HG03442 (cell line): Measurements from ENCODE around the gene CCDC85C.

ENCODE experiments used
- ATAC-seq: cut with Tn5 transposase; IDR thresholded peaks from one replicate; pipeline ENCODE4 v1.9.1; 2021; ENCODE audit warnings: mild to moderate bottlenecking, moderate library complexity; ENCODE audit not compliant: unreplicated experiment

Gene CCDC85C

DNA sequence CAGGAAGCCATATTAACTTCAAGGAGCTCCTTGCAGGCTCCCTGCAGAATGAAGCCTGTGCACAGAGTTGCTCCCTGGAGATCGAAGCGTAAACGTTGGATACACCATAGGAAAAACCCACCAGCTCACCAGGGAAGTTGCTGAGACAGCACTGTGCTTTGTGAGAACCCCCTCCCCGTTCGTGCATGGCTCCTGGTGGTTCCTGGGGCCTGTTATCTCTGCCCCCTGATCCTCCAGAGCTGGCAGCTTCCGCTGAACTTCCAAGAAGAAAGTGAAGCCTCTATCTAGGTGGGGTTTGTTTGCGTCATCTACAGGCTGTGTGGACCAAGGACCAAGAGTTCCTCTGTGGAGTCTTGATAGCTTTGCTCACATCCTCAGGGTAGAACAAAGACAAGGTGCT is 2.4 kb upstream of the CCDC85C start:
- ATAC-seq = no peak

DNA sequence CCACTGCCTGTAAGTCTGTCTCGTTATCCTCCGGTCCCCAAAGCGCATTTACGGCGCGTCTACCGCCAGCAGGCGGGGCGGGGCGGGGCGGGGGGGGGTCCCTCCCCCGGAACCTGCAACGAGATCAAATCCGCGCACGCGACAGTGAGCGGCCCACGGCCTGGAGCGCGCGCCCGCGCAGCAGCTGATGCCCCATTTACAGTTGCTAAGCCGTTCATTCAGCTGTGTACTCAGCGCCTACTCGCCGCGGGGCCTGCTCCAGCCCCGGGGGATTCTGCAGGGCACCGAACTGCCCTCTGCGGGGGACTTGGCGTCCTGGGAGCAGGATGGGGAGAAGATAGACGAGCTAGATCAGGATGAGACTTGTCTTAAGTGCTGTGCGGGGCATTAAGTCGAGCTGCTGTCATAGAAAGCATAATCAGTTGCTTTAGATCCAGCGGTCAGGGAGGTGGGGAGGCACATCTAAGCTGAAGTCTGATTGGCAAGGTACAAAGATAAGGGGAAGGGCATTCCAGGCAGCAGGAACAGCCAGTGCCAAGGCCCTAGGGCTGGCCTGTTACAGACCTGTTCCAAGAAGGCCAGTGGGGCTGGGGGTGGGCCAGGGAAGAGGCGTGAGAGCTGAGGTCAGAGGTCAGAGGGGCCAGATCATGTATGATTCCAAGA is 1.4 kb upstream of the CCDC85C start:
- ATAC-seq = peak; percentile 22

DNA sequence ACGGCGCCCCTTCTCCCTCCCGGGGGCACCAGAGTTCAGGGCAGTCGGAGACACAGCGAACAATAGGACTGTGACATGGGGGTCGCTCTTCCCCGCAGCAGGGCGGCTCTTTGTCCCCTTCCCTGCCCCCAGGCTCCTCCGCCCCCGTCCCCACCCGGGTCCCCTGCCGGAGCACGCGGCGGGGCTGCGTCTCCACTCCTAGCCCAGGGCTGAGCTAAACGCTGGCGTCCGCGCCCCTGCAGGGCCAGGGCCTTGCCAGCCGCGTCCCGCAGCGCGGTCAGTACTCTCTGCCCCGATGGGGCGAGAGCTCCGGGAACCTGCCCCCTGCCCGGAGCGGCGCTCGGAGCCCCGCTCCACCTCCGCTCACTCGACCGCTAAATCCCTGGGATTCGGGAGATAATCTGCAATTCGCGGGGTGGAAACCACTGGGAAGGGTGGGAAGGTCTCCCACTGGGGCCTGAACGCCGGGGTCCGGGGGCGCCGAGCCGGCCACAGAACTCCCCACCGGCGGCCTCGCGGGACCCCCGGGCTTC is 825 bp upstream of the CCDC85C start:
- peak; percentile 14 for ATAC-seq

DNA sequence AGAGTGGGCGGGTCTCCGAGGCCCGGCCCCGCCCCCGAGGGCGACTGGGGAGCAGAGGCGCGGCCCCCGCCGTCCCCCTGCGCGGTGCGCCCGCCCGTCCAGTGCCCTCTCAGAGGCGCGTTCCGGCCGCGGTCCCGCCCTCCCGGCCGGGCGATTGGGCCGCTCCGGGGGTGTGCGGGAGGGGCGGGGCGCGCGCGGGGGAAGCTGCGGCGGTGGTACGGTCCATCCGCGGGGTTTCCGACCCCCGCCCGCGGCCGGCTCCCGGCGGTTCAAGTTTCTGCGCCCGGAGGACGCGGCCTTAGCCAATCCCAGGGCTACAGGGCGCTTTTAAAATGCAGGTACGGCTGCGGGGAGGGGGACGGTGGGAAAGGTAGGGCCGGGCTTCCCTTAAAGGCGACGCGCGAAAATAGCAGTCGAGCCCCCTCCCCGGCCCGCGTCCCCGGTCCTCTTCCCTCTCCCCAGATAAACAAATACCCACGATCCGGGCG is 315 bp upstream of the CCDC85C start:
- peak; percentile 87 for ATAC-seq

DNA sequence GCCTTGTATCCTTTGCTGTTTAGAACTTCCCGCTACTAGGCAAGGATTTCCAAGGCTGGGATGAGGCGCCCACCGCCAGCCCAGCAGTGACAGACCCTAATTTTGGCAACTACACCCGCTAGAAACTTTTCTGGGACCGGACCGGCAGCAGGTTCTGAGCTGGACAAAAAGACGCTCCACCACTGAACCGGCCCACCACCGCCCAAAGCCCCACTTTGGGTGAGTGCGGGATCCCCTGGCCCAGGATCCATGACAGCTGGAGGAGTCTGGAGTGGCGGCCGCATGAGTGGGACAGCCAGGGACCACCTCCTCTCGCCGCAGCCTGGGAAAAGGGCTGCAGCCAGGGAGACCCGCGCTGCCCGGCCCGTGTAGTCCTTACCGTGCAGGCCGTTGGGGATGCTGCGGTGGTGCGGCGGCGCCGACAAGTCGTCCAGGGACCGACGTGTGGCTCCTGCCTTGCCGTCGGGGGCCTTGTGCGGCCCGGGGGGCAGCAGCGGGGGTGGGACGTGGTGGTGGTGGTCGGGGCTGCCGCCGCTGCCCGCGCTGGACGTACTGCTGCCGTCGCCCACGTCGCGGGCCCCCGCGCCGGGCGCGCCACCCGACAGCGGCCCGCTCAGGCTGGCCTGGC is 1.1 kb downstream of the CCDC85C start:
- ATAC-seq = no peak

DNA sequence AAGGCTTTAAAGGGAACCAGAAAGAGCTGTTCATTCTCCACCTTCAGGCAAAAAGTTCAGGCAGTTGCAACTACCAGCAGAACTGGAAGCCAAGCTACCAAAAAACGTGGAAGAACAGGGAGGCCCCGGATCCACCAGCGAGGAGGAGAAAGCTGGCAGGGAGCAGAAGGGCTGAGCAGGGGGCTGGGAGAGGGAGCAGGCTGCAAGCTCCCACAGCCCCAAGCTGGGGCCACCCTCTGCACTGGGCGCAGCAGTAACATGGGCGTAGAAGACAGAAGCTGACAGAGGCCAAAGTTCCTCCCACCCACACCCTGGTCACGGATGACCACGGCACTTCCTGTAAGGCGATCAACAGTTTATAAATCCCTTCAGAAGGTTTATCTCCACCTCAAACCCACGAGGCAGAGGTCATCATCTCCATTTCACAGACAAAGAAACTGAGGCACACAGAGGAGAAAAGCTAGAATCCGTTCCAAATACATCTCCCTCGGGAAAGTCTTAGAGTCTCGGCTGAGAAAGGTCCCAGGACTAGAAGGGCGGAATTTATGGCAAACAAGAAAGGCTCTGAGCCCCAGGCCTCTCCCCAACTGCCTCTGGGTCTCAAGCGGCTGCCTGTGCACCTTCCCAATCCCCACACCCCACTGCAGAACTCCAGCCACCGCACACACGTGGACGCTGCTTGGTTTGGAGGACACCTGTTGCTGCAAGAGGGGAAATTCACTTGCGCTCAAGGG is 1.8 kb downstream of the CCDC85C start:
- ATAC-seq = no peak

DNA sequence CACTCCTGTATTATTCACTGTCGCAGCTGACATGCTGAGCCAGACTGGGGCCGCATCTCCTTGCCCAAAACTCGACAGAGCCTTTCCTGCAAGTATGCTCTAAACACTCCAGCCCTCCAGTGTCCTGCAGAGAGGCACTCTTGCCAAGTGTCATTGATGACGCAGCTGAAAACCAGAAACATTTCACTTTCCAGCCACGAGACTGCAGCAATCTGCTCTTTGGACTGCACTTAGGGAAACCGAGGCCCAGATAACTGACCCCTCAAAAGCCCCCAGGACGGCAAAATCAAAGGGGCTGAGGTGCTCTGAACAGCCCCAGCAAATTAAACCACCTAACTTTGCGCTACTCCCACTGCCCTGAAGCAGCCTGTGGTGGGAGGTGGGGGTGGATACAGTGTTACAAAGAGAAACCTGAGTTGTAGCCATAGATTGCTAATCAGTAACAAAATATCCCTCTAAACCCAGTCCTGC is 2.6 kb downstream of the CCDC85C start:
- no peak for ATAC-seq

DNA sequence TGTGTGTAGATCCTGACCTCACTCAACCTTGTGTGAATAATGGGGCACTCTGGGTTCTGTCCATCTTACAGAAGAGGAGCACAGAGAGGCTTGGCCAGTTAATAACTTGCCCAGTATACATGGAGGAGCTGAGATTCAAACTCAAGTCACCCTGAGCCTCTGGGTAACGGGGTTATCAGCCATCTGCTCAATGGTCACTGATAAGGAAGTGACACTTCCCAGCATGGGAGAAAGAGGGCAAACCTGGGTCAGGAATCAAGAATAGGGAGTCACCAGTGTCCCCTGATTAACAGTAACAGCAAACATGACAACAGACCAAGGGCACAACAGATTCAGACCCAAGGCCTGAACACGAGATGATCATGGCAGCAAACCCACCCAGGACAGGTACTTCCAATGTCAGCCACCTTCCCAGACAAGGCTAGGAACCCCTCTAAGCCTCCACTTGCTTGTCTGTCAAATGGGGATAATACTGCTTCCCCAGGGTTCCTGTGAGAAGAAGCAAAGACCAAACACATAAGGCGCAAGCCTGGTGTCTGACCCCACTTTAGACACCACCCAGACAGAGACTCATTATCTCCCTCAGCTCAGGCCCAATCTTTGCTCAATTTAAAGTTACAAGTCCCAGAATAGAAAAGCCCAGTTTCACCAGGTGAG is 3.6 kb downstream of the CCDC85C start:
- ATAC-seq = no peak

DNA sequence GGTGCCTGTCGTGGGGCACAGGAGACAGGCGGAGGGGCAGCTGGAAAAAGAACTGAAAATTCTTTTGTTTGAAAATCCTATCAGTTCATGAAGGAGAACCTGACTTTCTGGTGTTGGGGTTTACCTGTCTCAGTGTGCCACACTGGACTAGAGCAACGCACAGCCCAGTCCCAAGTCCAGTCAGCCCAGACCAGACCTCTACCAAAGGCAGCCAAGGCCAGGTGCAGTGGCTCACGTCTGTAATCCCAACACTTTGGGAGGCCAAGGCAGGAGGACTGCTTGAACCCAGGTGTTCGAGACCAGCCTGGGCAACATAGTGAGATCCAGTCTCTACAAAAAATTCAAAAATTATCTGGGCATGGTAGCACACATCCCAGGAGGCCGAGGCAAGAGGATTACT is 4.6 kb downstream of the CCDC85C start:
- no peak for ATAC-seq

DNA sequence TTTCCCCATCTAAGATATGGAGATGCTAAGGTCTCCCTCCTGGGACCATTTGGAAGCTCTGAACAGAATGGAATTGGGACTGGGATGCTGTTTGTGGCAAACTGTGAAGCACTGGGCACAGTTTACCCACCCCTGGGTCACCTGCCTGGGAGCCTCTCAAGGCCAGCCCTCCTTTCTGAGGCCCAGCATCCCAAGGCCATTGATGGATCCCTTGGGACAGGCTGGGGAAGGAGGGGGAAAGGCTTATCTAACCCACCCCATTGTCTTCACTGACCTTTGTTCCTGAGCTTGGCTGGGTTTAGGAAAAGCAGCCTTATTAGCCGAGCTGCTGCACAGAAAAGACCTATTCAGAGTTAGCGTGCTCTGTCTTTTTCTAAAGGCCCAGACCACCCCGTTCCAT is 5.2 kb downstream of the CCDC85C start:
- ATAC-seq = no peak

DNA sequence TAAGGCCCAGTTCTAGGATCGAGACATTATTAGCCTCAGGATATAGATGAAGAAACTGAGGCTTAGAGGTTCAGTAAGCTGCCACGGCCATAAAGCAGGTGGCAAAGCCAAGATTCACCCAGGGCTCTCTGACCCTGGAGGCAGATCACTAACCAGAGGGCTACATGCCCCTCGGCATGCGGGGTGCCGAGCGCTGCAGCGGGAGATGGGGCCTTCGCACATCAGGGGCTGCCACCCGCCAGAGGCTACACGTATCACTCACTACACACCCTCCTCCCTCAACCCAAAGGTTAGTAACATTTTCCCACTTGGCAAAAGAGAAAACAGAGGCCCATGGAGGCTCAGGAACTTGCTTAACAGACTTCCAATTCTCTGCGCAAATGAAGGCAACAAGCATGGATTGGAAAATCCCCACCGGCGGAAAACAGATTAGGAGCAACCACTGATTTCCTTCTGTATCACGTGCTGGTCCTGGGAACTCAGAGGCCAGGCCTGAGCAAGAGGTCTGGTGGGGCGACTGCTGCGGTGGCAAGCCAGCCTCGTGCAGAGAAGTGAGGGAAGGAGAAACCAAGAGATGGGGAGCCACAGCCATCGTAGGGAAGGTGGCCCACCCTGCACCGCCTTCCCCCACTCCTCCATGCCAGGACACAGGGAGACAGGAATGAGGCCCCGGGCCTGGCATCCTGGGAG is 6.0 kb downstream of the CCDC85C start:
- no peak for ATAC-seq

DNA sequence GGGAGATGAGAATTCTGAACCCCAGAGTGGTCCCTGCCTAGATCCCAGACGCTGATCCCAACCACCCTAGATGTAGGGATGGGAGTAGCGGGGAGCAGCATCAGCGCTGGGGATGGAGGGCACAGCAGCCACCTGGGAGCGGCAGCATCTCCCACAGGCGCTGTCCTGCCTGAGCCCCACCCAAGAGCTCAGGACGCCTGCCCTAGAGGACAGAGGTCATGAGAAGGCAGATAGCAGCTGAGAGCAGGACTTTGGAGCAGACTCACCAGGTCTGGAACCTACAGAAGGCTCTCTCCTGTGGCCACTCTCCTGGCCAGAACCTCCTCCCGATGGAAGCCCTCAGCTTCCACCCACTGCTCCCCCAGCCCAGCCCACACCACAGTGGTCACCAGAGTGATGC is 7.2 kb downstream of the CCDC85C start:
- ATAC-seq = no peak

DNA sequence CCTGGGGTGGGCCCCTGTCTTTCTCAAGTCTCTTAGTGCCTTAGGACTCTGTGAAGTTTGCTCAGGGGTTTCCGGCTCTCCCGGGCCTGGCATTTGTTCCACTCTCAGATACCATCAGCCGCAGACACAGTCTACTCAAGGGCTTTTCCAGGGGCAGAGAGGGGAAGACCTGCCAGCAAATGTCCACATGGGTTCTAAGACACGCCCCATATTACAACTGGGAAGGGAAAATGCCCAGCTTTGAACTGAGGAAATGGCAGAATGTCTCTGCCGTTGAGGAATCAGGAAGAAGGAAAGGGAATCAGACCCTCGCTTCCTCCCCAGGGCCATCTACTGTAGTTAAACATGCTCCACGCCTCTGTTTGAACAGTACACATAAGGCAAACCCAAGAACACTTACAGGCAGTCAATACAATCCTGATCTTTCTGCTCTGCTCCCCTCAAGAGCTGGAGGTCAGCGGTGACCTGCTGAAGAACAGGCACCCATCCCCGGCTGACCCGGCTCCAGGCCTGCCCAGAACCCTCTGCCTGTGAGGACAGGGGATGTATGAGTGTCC is 7.9 kb downstream of the CCDC85C start:
- ATAC-seq = no peak

DNA sequence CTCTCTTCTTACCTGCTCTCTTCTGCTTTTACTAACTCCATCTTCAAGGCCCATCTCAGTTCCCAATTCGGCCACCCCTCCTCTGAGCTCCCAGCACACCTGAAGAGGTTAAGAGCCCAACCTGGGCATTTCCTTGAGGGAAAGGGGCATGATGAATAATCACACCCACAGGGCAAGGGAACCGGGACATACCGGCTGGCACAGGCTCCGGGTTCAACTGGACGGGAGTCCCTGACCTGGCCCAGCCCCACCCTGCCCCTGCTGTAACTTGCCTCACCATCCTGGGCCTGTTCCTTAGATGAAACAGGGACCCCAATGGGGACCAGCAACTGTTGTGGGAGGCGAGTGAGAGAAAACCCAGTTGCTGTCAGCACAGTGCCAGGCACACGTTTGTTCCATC is 8.5 kb downstream of the CCDC85C start:
- ATAC-seq = peak; percentile 3

DNA sequence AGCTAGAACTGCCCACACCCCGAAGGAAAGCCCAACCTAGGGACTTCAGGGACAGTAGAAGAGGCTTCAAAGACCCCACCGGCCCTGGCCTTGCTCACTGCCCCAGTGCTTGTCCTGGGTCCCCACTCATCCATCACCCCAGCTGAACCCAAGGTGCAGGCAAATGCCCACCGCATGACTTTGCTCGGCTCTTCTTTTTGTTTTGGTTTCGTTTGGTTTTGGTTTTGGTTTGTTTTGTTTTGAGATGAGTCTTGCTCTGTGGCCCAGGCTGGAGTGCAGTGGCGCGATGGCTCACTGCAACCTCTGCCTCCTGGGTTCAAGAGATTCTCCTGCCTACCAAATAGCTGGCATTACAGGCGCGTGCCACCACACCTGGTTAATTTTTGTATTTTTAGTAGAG is 9.0 kb downstream of the CCDC85C start:
- ATAC-seq = peak; percentile 92

DNA sequence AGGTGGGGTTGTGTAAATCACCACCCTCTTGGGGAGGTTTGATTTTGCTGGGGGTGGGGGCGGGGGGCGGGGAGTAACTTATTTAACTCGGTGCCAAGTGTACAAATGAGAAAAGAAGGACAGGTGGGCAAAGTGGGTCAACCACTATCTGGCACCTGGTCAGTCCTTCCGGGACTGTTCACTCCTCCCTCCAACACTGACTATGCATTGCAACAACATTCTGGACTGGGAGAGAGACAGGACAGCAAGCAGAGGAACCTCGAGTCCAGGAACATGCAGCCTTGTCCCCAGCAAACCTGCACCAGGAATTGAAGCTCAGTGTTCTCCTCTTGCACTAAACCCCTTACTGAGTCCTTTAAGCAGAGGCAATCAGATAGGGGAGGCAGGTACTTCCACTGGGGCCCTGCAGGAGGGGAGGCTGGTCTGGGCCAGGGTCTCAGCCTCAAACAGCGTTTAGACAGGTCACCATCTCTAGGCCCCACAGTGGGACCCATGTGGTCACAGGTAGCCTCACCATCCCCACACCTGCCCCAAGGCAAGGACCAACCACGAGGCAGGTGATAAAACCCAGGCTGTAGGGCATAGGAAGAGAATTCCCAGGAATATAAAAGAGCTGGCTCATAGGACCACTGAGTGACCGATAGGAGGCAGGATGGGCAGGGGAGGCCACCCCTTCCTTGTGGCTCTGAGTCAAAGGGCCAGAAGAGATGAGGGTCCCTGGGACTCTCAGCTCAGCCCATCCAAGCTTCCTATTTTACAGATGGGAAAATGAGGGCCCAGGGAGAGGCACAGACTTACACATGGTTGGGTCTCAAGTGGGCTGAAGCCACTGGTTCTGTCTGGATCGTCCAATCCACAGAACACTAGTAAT is 9.8 kb downstream of the CCDC85C start:
- no peak for ATAC-seq

DNA sequence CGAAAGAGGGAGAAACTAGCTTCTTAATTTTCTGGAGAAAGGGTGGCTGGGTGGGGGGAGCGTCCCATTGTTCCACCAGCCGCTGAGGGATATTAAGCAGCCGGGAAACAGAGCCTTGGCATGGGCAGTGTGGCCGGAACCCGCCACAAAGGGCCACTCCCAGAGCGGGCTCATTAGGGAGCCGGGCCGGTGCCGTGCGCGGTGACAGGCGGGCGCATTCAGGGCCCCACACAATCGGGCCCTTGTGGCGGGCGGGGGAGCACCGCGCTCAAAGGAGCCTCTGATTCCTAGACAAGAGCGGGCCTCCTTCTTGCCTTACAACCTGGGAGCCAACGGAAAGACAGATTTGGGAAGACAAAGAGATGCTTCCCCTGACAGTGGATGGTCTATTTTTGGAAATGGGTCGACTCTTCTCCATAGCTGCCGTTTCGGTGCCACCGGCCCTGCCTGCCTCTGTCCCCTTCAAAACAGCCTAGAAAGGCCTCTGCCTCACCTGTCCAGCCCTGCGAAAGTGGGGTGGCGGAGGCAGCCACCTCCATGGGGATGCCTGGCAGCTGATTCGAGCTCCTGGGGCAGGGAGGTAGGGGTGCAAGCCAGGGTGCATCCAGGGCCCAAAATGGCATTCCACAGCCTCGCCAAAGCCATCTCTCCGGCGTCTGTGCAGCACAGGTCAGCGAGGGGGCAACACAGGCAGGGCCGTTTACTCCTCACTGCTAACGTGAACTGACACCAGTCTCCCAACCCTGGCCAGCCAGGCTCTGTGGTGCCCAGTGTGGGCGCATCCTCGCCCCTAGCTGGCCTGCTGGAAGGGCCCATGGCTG is 10.9 kb downstream of the CCDC85C start:
- no peak for ATAC-seq

DNA sequence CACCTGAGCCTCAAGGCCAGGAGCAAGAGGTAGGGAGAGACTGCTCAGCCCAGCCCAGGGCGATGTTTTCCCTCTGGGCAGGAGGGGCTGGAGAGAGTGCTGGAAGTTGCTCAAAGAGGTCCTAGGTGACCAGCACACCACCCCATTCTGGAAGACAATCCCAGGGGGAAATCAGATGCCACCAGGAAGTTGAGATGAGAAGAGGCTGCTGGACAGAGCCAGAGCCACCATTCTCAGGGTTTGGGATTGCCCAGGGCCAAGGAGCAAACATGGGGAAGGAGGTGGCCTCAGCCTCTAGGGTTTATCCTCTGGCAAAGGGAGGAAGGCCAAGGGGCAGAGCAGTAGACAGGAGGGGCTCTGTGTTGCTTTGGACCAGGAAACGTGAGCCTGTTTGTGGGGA is 11.6 kb downstream of the CCDC85C start:
- no peak for ATAC-seq
